HG02885 (cell line): ENCODE data around the gene SFN.

ENCODE experiments used
- ATAC-seq: cut with Tn5 transposase; IDR thresholded peaks from one replicate; pipeline ENCODE4 v1.9.1; 2021; ENCODE audit warnings: mild to moderate bottlenecking; ENCODE audit not compliant: unreplicated experiment, poor library complexity

SFN gene

GRCh38 chr1:26909951-26910342, 47.0 kb downstream of the SFN start:
- no peak for ATAC-seq

DNA sequence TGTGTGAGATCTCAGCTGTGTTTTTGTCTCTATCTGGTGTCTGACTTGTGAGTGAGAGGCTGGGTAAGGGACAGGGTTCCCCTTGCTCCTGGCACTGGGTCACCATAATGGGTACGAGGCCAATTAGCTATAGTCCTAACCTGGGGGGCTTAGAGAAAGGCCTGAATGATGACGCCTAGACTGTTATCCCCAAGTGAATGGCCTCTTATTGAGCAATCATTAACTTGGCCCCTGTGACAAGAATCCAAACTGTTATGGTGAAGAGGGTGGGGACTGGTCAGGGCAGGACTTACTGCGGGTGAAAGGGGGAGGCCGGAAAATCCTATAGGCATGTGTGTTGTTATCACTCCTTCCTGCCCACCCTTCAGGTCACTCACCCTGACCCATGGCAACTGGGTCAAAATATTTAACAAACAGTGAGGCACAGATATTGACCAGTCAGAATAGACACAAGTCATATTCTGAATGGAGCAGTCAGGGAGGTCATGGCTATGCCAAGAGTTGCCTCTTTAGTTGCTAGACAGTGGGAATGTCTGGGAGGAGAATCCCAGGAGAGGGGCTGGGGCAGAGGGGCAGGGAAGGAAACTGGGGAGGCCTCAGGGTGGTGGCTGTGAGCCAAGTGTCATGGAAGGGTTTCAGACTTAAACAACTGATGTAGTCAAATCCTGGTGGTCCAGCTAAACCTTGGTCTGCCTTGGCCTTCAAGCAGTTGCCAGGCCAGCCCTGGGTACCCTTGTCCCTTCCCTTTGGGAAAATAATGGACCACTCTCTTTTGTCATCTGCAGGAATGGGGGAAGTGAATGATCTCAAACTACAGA, 47.6 kb downstream of the SFN start:
- ATAC-seq: no peak

DNA sequence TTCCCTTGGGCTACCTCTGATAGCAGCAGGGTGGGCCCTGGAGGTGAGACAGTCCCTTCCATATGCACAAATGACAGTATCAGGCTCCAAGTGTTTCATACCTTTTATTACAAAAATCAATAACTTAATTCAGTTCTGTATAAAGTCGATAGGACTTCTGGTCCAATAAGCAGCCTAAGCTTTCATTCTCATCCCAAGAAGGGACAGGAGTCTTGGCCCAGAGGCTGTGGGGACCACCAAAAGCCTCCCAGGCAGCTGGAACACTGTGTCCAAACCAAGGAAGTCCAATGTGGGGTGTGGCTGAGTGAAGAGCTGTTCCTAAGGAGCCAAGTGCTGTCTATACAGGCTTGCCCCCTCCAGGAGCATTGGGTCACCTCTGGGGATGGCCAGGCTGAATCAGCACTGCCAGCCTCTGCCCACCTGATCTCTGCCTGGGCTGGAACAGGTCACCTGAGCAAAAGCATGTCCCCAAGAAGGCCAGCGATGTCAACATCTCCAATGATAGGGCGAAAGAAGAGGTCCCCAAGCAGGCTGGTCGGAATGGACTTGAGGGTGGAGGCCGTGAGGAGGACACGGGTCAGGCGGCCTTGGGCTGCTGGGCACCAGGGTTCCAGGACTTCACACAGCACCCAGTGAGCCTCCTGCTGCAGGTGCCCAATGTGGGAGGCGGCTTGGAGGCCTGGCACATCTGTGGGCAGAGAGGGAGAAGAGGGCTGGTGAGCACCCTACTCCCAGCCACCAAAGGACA, 48.6 kb downstream of the SFN start:
- no peak for ATAC-seq

DNA sequence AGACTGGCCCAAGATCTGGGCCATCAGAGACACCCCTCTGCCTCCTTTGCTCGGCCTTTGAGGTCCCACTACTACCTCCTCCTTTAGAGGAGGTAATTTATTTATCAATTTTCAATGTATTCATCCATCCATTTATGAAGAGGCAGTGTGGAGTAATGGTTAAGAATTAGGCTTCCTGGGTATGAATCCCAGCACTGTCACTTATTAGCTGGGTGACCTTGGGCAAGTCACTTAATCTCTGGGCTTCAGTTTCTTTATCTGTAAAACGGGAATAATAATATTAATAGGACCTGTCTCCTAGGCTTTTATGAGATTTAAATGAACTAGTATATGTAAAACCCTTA, 49.2 kb downstream of the SFN start:
- ATAC-seq: no peak

DNA sequence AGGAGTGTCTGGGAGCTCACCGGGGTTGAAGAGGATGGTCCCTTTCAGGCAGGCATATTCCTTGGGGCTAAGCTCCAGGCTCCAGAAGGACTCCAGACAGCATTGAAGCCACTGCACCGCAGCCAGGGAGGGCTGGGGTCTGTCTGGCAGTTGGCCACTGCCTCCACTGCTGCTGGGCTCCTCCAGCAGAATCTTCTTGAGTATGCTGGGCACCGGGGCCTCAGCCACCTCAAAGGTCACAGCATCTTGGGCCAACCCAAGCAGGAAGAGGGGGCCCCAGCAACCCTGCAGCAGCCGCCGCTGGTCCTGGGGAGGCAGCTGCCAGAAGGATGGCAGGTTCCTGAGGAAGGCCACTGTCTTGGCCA, 50.4 kb downstream of the SFN start:
- no peak for ATAC-seq
